CD4-positive, alpha-beta T cell (primary cell): Measurements from ENCODE around the gene PTPA. TPM values are rescaled to one million over a fixed set of nuclear protein-coding genes. Genes with fewer than 3 reads are reported as not detected.

ENCODE experiments used
- ATAC-seq: fragments of 200-7000 bp; cut with Tn5 transposase; one replicate; pipeline ENCODE4 v1.10.0; 2022; ENCODE audit warnings: mild to moderate bottlenecking; ENCODE audit not compliant: poor library complexity
- CTCF ChIA-PET: fragments of 350-600 bp; sonication (Branson Sonifier 250); formaldehyde crosslinking; loops from one replicate; lab custom pipeline; 2021; ENCODE audit warnings: antibody characterized with exemption, inconsistent platforms; lab: Charles Lee
- POLR2A ChIA-PET: fragments of 350-600 bp; sonication (Branson Sonifier 250); formaldehyde crosslinking; loops from one replicate; lab custom pipeline; 2021; ENCODE audit warnings: antibody characterized with exemption, inconsistent platforms; lab: Charles Lee
- DNase-seq, 14 experiments: peaks; one replicate each; pipeline ENCODE4 v3.0.0-alpha.2; 2013 to 2020; ENCODE audit warnings: mixed read lengths in 2 of 14
- H3K27ac ChIP-seq, 2 donors: one replicate each; pipeline versions ENCODE4 v1.5.1 to v1.7.0; 2013; ENCODE audit warnings: low read length in 2 of 2, low read depth in 1 of 2, mild to moderate bottlenecking in 1 of 2
- H3K27me3 ChIP-seq, 2 experiments: 1 replicate in 1 of 2; 2 replicates in 1 of 2; pipeline versions ENCODE4 v1.6.1 to v1.7.0; 2013; ENCODE audit warnings: low read length in 2 of 2, control low read depth in 1 of 2, mild to moderate bottlenecking in 1 of 2, moderate library complexity in 1 of 2; ENCODE audit not compliant: insufficient read depth in 2 of 2, control insufficient read depth in 1 of 2
- H3K36me3 ChIP-seq: one replicate; pipeline ENCODE4 v1.6.1; 2013; ENCODE audit warnings: low read length, control low read depth; ENCODE audit not compliant: insufficient read depth
- H3K4me1 ChIP-seq: one replicate; pipeline ENCODE4 v1.6.1; 2013; ENCODE audit warnings: low read length, control low read depth; ENCODE audit not compliant: insufficient read depth
- H3K4me3 ChIP-seq: one replicate; pipeline ENCODE4 v1.5.1; 2013; ENCODE audit warnings: mild to moderate bottlenecking, low read length, moderate library complexity
- H3K9me3 ChIP-seq, 2 experiments: 1 replicate in 1 of 2; 2 replicates in 1 of 2; pipeline versions ENCODE4 v1.6.1 to v1.7.0; 2013; ENCODE audit warnings: low read length in 2 of 2, mild to moderate bottlenecking in 2 of 2, control low read depth in 1 of 2, moderate library complexity in 1 of 2; ENCODE audit not compliant: control insufficient read depth in 1 of 2, insufficient read depth in 1 of 2
- H3K27ac Mint-ChIP-seq: one replicate; pipeline ENCODE4 v1.8.0; 2020; ENCODE audit warnings: mixed read lengths
- H3K27me3 Mint-ChIP-seq: one replicate; pipeline ENCODE4 v1.8.0; 2021; ENCODE audit warnings: mixed read lengths
- H3K36me3 Mint-ChIP-seq: one replicate; pipeline ENCODE4 v1.8.0; 2021; ENCODE audit warnings: low read depth, mixed read lengths
- H3K4me1 Mint-ChIP-seq: one replicate; pipeline ENCODE4 v1.8.0; 2021; ENCODE audit warnings: low read depth, mixed read lengths
- H3K4me3 Mint-ChIP-seq: one replicate; pipeline ENCODE4 v1.8.0; 2020; ENCODE audit warnings: mild to moderate bottlenecking, mixed read lengths
- H3K9me3 Mint-ChIP-seq: one replicate; pipeline ENCODE4 v1.8.0; 2020; ENCODE audit warnings: mixed read lengths
- intact Hi-C, 2 experiments: fragments of 100-400 bp; cut with DNase I in 1 of 2; cut with micrococcal nuclease in 1 of 2; formaldehyde crosslinking; loops; one replicate each; pipeline versions ENCODE4 v1.15.1 to v1.9.0; 2023 to 2025; cut with DNase I, micrococcal nuclease
- total RNA-seq, 174 experiments: library from RNA in 2 of 174; stranded (reverse) in 2 of 174; gene quantifications; one replicate each; pipeline ENCODE4 v1.2.3 and lab custom pipeline; 2021 to 2026
- TF ChIP-seq, protein P1 (sequence below): fragments of 200-600 bp; IDR thresholded peaks from one replicate; pipeline ENCODE4 v1.8.0; 2022; ENCODE audit warnings: antibody characterized with exemption, mild to moderate bottlenecking

Gene PTPA
- total RNA-seq, 2 experiments from 2014 or later, result 21.6 to 23.3 TPM

DNA sequence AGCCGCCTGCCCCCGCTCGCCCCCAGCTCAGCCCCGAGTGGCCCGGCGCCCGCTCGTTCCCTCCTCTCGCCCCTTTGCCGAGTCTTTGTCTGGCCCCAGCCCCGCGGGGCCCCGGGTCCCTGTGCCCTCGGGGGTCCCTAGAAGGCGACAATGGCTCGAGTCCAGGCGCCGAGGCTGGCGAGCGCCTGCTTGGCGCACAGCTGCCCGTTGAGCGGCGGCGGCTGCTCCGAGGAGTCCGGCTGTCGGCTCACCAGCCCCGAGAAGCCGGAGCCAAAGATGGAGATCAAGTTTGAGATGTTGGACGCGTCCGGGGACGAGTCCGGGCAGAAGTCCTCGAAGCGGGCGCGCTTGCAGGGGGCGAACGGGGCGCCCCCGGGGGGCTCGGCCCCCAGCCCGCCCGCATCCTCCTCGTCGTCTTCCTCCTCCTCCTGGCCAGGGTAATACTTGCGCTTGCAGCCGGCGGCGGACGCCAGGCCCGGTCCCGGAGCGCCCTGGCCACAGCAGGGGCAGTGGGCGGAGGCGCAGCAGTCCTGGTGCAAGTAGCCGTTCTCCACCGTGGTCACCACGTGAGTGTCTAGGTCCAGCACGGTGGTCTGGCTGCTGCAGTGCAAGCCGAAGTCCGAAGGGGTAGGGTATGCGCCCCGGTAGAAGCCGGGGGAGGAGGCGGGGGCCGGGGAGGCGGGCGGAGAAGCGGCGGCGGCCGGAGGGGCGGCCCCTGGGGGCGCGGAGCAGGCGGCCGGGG is 65.7 kb downstream of the PTPA start:
- H3K36me3 Mint-ChIP-seq, result no peaks in the 10 kb centered on the region
- H3K4me3 Mint-ChIP-seq, result peak overlapping the region; percentile 95
- H3K27me3 Mint-ChIP-seq, result peaks cover 4% of the 10 kb centered on the region
- H3K9me3 Mint-ChIP-seq, result no peaks in the 10 kb centered on the region
- POLR2A ChIA-PET, result interaction anchor here (0.6 to 5.6 kb wide), 15 partner anchors 8 to 449 kb away, joined by 3 to 112 read pairs (median 7); partner anchors contain the start of gene NTMT1
- ATAC-seq, result no peak
- CTCF ChIA-PET, result interaction anchor here (0.8 to 3.9 kb wide), 6 partner anchors 34 to 448 kb away, joined by 3 to 17 read pairs (median 6); no protein-coding TSS in a partner anchor
- Histone ChIP-seq H3K27ac (no peak overlapping the region), H3K27me3 (peaks cover 0 to 8% of the 10 kb centered on the region in 2 experiments), H3K36me3 (no peaks in the 10 kb centered on the region), H3K4me1 (peaks cover 47% of the 10 kb centered on the region), H3K4me3 (peak overlapping the region; percentile 75), H3K9me3 (no peaks in the 10 kb centered on the region)
- peaks cover 7% of the 10 kb centered on the region for H3K4me1 Mint-ChIP-seq
- no peak overlapping the region for H3K27ac Mint-ChIP-seq
- intact Hi-C loops, result loop anchor here (2.0 to 10.0 kb wide), 7 partner anchors 26 to 450 kb away; partner anchors contain the start of gene NTMT1 (in 1 of the 2)
- TF ChIP-seq, protein P1, sequence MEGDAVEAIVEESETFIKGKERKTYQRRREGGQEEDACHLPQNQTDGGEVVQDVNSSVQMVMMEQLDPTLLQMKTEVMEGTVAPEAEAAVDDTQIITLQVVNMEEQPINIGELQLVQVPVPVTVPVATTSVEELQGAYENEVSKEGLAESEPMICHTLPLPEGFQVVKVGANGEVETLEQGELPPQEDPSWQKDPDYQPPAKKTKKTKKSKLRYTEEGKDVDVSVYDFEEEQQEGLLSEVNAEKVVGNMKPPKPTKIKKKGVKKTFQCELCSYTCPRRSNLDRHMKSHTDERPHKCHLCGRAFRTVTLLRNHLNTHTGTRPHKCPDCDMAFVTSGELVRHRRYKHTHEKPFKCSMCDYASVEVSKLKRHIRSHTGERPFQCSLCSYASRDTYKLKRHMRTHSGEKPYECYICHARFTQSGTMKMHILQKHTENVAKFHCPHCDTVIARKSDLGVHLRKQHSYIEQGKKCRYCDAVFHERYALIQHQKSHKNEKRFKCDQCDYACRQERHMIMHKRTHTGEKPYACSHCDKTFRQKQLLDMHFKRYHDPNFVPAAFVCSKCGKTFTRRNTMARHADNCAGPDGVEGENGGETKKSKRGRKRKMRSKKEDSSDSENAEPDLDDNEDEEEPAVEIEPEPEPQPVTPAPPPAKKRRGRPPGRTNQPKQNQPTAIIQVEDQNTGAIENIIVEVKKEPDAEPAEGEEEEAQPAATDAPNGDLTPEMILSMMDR, result no peak
- peak in 4 of 14 experiments; percentile 4 to 47 (median 26) for DNase-seq

DNA sequence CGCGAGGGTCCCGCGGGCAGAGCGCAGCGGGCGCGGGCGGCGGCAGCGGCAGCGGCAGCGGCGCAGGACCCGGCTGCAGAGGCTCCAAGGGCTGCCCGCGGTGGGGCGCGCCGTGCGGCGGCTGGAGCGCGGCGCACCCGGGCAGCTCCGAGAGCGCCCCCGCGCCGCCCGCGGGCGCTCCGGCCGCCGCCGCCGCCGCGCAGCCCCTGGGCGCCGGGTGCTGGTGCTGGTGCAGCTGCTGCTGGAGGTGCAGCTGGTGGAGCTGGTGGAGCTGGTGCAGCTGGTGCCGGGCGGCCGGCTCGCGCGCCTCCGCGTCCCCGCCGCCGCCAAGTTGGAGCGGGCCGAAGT is 66.2 kb downstream of the PTPA start:
- peaks cover 4% of the 10 kb centered on the region for H3K27me3 Mint-ChIP-seq
- no peaks in the 10 kb centered on the region for H3K9me3 Mint-ChIP-seq
- CTCF ChIA-PET, result interaction anchor here (0.8 to 2.6 kb wide), 4 partner anchors 35 to 447 kb away, joined by 3 to 8 read pairs (median 6); no protein-coding TSS in a partner anchor
- H3K36me3 ChIP-seq, result no peaks in the 10 kb centered on the region
- intact Hi-C loops, result loop anchor here (2.0 to 10.0 kb wide), 7 partner anchors 25 to 450 kb away; partner anchors contain the start of gene NTMT1 (in 1 of the 2)
- H3K4me1 ChIP-seq, result peaks cover 47% of the 10 kb centered on the region
- no peak overlapping the region for H3K27ac Mint-ChIP-seq
- H3K4me3 Mint-ChIP-seq, result no peak overlapping the region
- peaks cover 0 to 8% of the 10 kb centered on the region in 2 experiments for H3K27me3 ChIP-seq
- POLR2A ChIA-PET, result interaction anchor here (1.0 to 5.6 kb wide), 22 partner anchors 8 to 657 kb away, joined by 3 to 112 read pairs (median 5); partner anchors contain the start of genes C9orf78, NTMT1 and USP20
- no peaks in the 10 kb centered on the region for H3K9me3 ChIP-seq
- no peak overlapping the region for H3K27ac ChIP-seq
- H3K4me3 ChIP-seq, result peak overlapping the region; percentile 67
- ATAC-seq, result no peak
- DNase-seq, result peak in 3 of 14 experiments; percentile 23 to 67 (median 42)
- no peaks in the 10 kb centered on the region for H3K36me3 Mint-ChIP-seq
- peaks cover 7% of the 10 kb centered on the region for H3K4me1 Mint-ChIP-seq
- TF ChIP-seq, protein P1, result no peak

DNA sequence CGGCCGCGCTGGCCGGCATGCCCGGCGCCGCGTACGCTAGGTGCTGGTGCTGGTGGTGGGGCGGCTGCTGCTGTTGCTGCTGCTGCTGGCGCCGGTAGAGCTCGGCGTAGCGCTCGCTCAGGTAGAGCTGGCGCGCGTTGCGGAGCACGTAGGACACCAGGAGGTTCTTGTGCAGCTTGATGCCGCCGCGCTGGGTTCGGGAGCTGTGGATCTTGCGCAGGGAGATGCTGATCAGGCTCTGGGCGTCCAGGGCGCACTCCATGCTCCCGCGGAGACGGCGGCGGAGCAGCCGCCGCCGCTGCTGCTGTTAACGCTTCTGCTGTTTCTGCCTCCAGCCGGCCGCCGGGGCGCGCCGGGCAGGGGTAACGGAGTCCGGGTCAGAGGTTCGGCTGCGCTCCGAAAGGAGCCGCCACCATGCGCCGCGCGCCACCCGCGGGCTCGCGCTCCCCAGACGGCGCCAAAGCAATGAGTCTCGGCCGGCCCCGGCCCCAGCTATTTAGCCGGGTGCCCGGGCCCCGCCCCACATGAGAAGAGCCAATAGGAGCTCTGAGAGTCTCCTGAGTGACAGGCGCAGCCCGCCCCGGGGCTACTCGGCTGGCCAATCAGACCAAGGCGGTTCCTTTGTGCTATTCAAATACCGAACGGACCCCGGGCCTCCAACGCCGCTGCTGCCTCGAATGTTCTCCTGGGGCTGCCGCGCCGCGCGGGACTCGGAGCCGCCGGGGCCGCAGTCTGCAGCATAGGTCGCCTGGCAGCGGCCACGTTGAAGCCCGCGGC is 66.8 kb downstream of the PTPA start, which contains the start of gene IER5L:
Gene IER5L (minus strand): TSS at position 471 of the 777 bp plus-strand sequence. CDS start 209 bp downstream, at position 262.
- DNase-seq, result peak; percentile 87 to 96 (median 93)
- peak; percentile 89 for ATAC-seq
- H3K9me3 Mint-ChIP-seq, result no peaks in the 10 kb centered on the region
- CTCF ChIA-PET, result interaction anchor here (0.8 to 2.6 kb wide), 6 partner anchors 36 to 446 kb away, joined by 3 to 8 read pairs (median 4); no protein-coding TSS in a partner anchor
- H3K4me3 ChIP-seq, result peak within 1 kb of the TSS; percentile 75
- peak within 1 kb of the TSS; percentile 47 for H3K27ac Mint-ChIP-seq
- TF ChIP-seq, protein P1, result no peak
- H3K27me3 ChIP-seq, result peaks cover 0 to 7% of the 10 kb centered on the region in 2 experiments
- intact Hi-C loops, result loop anchor here (2.0 to 10.0 kb wide), 7 partner anchors 25 to 449 kb away; partner anchors contain the start of gene NTMT1 (in 1 of the 2)
- H3K27ac ChIP-seq, result no peak within 1 kb of the TSS
- H3K36me3 ChIP-seq, result no peaks in the 10 kb centered on the region
- H3K4me3 Mint-ChIP-seq, result peak within 1 kb of the TSS; percentile 92
- H3K4me1 Mint-ChIP-seq, result peaks cover 7% of the 10 kb centered on the region
- H3K27me3 Mint-ChIP-seq, result peaks cover 4% of the 10 kb centered on the region
- POLR2A ChIA-PET, result interaction anchor here (0.6 to 5.6 kb wide), 34 partner anchors 9 to 657 kb away, joined by 3 to 112 read pairs (median 4); partner anchors contain the start of genes C9orf78, NTMT1 and USP20
- no peaks in the 10 kb centered on the region for H3K36me3 Mint-ChIP-seq
- peaks cover 47% of the 10 kb centered on the region for H3K4me1 ChIP-seq
- H3K9me3 ChIP-seq, result no peaks in the 10 kb centered on the region
